H1 (cell line): ENCODE measurements around the gene CUX1.

Experiments
- NRF1 ChIP-seq: IDR thresholded peaks from 2 replicates; pipeline ENCODE4 v1.6.1; 2011; ENCODE audit warnings: mild to moderate bottlenecking, low read depth, low read length, improper control_type of control experiment
- POLR2A ChIP-seq, 2 experiments: IDR thresholded peaks; 1 replicate in 1 of 2; 2 replicates in 1 of 2; pipeline ENCODE4 v1.6.1; 2011; ENCODE audit warnings: low read depth in 2 of 2, low read length in 2 of 2, mild to moderate bottlenecking in 2 of 2; ENCODE audit errors: control extremely low read depth in 1 of 2

DNA sequence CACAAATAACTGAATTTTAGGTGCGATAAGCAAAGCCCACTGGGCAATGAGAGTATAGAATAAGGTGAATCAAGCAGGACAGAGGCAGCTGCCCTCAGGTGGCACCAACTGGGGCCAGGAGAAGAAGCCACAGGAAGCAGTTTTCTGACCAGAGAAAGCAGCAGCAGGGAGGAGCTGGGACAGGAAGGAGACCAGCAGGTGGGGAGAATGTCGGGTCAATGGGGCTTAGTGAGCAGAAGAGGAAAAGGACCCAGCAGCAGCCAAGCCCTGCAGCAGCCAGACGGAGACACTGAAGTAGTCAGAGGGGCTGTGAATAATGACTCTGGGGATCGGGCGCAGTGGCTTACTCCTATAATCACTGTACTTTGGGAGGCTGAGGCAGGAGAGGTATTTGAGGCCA, 259.7 kb downstream of the CUX1 start:
- no peak for TF ChIP-seq POLR2A (IDR thresholded peaks at IDR 0.05; ENCODE audit: control extremely low read depth in 1 of 2, low read depth in 2 of 2, low read length in 2 of 2)
- no peak for TF ChIP-seq NRF1
